T-helper 2 cell treated with Interferon-gamma antibody and Interleukin-4, amounts not matched to agents 100 ng/mL and 5 ng/mL, for 36 hours (primary cell): Measurements from ENCODE around the gene STMN3. TPM values are rescaled to one million over a fixed set of nuclear protein-coding genes. Genes with fewer than 3 reads are reported as not detected.

Source experiments
- intact Hi-C: fragments of 100-400 bp; cut with micrococcal nuclease; formaldehyde crosslinking; loops from one replicate; pipeline ENCODE4 v1.15.1; 2023
- total RNA-seq: library from RNA; stranded (reverse); gene quantifications from 2 replicates; pipeline ENCODE4 v1.2.3, GENCODE V29; 2022

The STMN3 gene
- total RNA-seq, 1 donor from 2014 or later = 27.3 TPM

DNA sequence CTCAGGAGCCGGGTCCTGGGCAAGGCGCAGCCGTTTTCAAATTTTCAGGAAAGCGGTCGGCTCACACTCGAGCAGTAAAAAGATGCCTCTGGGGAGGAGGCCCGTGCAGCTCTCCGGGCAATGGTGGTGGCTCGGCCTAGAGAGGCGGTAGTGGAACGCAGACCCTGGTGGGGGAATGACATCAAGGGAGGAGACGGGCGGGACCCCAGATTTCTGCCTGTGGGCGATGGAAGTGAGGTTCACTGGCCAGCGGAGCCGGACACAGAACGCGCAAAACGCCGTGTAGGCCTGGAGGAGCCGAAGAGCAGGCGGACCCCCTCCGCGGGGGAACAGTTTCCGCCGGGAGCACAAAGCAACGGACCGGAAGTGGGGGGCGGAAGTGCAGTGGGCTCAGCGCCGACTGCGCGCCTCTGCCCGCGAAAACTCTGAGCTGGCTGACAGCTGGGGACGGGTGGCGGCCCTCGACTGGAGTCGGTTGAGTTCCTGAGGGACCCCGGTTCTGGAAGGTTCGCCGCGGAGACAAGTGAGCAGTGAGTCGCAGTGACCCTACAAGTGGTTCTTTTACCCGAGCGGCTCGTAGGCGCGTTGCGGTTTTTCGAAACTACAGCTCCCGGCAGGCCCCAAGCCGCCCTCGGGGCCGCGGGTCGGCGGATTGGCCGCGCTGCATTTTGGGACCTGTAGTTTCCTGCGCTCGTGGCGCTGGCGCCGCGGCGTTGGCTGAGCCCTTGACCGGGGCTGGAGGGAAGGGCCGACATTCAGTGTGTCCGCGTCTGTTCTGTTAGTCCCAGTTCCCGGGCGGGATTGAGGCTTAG is 4.9 kb upstream of the STMN3 start, which contains the start of gene RTEL1:
Gene RTEL1, plus strand, starts transcription at position 376 of the 812 bp plus-strand sequence. CDS start 1,091 bp downstream, outside the sequence.
- intact Hi-C loops = loop anchor here (1.0 to 10.0 kb wide), 5 partner anchors 31 to 407 kb away; partner anchors contain the start of genes ABHD16B, ARFRP1, GMEB2 and SAMD10

GRCh38 chr20:63657260-63657936 is 4.2 kb upstream of the STMN3 start:
- intact Hi-C loops = loop anchor here (10.0 kb wide), 3 partner anchors 207 to 407 kb away; partner anchors contain the start of genes ABHD16B, SAMD10, TCEA2 and TPD52L2

GRCh38 chr20:63656451-63656850 is 3.2 kb upstream of the STMN3 start:
- intact Hi-C loops = loop anchor here (10.0 kb wide), 3 partner anchors 208 to 408 kb away; partner anchors contain the start of genes ABHD16B, SAMD10, TCEA2 and TPD52L2

GRCh38 chr20:63655249-63655648 is 2.0 kb upstream of the STMN3 start:
- intact Hi-C loops = loop anchor here (10.0 kb wide), 3 partner anchors 210 to 410 kb away; partner anchors contain the start of genes ABHD16B, SAMD10, TCEA2 and TPD52L2

DNA sequence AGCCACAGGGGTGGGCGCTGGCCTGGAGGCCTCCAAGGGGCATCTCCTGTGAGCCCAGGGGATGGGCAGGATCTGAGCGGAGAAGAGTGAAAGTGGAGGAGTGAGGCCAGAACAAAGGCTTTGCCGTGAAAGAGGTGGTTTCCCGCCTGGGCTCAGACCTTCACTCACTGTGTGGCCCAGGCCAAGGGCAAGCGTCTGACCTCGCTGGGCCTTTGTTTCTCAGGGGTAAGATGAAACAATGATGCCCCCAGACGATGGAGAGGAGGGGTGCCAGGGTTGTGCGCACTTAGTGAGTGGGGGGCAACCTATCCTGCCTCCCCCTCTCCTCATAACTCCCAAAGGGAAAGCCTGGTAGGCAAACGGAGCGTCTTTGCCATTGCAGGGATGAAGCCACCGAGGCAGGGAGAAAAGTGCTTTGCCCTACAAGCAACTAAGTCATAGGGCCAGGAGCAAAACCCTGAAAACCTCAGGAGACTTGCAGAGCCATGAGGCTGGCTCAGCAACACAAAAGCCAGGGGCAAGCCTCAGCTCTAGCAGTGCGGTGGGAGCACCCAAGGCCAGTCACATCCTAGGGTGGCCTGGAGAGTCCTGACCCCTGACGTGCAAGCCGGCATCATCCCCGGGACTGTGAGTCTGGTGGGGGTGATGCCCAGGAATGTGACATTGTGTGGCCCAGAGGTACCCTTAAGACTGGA is 897 bp upstream of the STMN3 start:
- intact Hi-C loops = loop anchor here (5.0 to 10.0 kb wide), 4 partner anchors 72 to 411 kb away; partner anchors contain the start of genes ABHD16B, SAMD10, TCEA2 and TPD52L2

- intact Hi-C loops = loop anchor here (5.0 to 10.0 kb wide), 4 partner anchors 70 to 412 kb away; partner anchors contain the start of genes ABHD16B, SAMD10, TCEA2 and TPD52L2
Observed at GRCh38 chr20:63652192-63652980, 838 bp downstream of the STMN3 start.

- intact Hi-C loops = loop anchor here (5.0 to 10.0 kb wide), 4 partner anchors 70 to 413 kb away; partner anchors contain the start of genes ABHD16B, SAMD10, TCEA2 and TPD52L2
Observed at GRCh38 chr20:63651942-63652191, 1.4 kb downstream of the STMN3 start.

- intact Hi-C loops = loop anchor here (5.0 to 10.0 kb wide), 4 partner anchors 68 to 414 kb away; partner anchors contain the start of genes ABHD16B, SAMD10, TCEA2 and TPD52L2
Observed at GRCh38 chr20:63650486-63650885, 2.7 kb downstream of the STMN3 start.

DNA sequence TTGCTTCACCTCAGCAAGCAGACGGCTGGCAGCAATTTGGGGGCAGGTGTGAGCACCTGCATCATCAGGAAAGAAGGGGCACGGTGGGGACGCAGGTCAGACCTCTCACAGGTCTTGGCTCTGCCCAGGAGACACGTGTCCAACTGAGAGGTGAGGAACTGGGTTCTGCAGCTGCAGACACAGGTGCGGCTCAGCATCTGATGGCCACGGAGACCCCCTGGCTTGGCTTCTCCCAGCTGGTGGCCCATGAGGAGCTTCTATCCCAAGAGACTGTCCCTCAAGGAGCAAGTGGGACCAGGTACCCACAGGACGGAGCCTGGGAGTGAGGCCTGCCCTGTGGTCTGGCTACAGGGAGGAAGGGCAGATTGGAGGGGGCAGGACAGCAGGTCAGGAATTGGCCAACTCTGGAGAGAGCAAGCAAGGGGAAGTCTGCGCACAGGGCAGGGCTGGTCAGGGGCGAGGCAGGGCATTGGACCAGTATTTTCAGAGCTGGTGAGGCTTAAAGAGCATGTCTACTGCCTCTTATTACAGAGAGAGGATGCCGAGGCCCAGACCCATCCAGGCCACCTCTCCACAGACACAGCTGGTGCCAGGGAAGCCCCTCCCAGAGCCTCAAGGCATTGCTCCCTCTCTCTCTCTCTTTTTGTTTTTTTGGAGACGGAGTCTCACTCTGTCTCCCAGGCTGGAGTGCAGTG is 4.2 kb downstream of the STMN3 start:
- intact Hi-C loops = no loop called here

- intact Hi-C loops = no loop called here
Observed at GRCh38 chr20:63648190-63648589, 5.0 kb downstream of the STMN3 start.

- intact Hi-C loops = no loop called here
Observed at GRCh38 chr20:63645218-63645617, 8.0 kb downstream of the STMN3 start.

DNA sequence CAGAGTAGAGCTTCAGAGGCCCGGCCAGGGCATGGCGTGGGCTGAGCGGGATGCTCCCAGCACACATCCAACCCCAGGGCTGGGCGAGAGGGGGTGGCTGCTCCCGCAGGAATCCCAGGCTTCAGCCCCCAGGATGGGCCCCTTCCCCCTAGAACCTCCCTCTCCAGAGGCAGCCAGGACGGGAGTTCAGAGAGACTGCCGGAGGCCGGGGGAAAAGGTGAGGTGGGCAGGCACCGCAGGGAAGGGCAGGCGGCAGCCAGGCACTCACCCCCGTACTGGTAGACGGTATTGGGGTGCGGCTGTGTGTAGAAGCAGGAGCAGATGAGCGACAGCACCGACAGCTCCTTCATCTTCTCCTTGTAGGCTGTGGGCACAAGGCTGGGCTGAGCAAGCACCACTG is 9.3 kb downstream of the STMN3 start:
- intact Hi-C loops = loop anchor here (5.0 kb wide), 1 partner anchor 93 kb away; the partner anchor contains the start of genes LIME1 and SLC2A4RG

- intact Hi-C loops = loop anchor here (5.0 kb wide), 1 partner anchor 94 kb away; the partner anchor contains the start of genes LIME1 and SLC2A4RG
Observed at GRCh38 chr20:63643499-63643898, 9.7 kb downstream of the STMN3 start.

DNA sequence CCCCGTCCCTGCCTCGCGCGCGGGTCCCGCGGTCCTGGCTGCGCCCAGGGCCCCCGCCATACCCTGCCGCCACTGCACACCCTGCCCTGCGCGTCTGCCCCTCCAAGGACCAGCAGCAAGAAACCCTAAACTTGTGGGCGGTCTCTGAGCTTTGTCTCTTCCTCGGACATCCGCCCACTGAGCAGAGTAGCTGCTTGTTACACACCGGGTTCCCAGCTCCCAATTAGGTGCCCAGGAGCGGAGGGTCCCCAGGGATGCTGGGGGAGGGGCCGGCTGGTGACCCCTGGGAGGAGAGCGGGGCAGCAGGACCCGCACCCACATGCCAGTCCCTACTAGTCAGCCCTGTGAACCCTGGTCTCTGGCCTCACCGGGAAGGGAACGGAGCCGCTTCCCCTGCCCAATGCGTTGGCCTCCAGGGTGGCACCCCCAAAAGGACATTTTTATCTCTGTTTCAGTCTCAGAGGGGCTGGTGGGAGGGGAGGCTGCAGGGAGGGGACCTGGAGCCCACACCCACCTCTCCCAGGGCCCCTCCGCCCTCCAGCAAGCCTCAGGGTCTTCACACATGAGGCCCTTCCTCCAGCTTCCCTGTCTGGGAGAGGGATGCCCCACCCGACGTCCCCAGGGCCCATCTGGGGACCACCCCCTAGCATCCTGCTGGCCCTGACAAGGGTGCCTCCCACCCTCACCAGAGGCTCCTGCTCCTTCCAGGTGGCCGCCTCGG is 10.5 kb downstream of the STMN3 start:
- intact Hi-C loops = loop anchor here (5.0 kb wide), 1 partner anchor 95 kb away; the partner anchor contains the start of genes LIME1 and SLC2A4RG

DNA sequence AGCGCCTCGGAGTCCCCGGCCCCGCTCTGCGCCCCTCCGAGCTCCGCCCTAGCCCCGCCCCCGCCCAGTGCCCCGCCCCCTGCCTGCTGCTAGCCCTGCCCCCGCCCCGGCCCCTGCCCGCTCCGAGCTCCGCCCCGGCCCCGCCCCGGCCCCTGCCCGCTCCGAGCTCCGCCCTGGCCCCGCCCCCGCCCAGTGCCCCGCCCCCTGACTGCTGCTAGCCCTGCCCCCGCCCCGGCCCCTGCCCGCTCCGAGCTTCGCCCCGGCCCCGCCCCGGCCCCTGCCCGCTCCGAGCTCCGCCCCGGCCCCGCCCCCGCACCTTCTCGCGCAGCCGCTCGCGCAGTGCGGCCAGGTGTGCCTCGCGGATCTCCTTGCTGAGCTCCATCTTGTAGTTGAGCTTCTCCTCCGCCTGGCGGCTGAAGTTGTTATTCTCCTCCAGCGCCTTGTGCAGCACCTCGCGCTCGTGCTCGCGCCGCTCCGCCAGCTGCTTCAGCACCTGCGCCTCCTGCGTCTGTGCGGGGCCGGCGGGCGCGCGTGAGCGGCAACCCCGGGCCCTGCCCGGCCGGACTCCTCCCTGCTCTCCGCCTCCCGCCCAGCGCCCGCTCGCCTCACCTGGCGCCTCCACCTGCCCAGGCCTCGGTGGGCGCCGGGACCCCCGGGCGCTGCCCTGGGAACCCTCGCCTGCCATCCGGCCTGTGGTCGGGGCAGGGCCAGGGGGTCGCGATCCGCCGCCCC is 11.3 kb downstream of the STMN3 start:
- intact Hi-C loops = loop anchor here (5.0 kb wide), 1 partner anchor 95 kb away; the partner anchor contains the start of genes LIME1 and SLC2A4RG

GRCh38 chr20:63641146-63641791 is 12.0 kb downstream of the STMN3 start:
- intact Hi-C loops = loop anchor here (5.0 kb wide), 1 partner anchor 96 kb away; the partner anchor contains the start of genes LIME1 and SLC2A4RG

- intact Hi-C loops = loop anchor here (5.0 kb wide), 1 partner anchor 97 kb away; the partner anchor contains the start of genes LIME1 and SLC2A4RG
Observed at GRCh38 chr20:63640686-63641085, 12.5 kb downstream of the STMN3 start.
